T-helper 9 cell (primary cell): ENCODE measurements around the gene TUBA8.
"Not testable (repeated sequence)": the region's sequence is repeated elsewhere in the genome, so short reads cannot be mapped to it uniquely, and the experiment has no call there.

ENCODE experiments used
- DNase-seq: peaks from one replicate; pipeline ENCODE4 v3.0.0-alpha.2; 2020

TUBA8 gene

DNA sequence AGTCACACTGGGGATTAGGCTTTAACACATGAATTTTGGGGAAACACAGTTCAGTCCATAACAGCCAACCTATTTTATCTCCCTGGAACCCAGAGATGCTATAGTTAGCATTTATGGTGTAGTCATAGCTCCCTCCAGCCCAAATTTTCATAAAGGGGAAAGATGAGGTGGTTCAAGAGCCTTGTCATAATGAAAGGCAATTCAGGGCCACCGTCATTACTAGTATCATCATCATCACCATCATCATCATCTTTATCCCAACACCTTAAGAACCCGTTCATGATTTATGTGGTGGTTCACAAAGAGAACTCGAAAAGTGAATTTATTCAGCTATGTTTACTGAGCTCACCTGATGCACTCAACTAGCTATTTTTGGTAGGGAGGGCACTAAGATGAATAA, 2.4 kb upstream of the TUBA8 start:
- no peak for DNase-seq

DNA sequence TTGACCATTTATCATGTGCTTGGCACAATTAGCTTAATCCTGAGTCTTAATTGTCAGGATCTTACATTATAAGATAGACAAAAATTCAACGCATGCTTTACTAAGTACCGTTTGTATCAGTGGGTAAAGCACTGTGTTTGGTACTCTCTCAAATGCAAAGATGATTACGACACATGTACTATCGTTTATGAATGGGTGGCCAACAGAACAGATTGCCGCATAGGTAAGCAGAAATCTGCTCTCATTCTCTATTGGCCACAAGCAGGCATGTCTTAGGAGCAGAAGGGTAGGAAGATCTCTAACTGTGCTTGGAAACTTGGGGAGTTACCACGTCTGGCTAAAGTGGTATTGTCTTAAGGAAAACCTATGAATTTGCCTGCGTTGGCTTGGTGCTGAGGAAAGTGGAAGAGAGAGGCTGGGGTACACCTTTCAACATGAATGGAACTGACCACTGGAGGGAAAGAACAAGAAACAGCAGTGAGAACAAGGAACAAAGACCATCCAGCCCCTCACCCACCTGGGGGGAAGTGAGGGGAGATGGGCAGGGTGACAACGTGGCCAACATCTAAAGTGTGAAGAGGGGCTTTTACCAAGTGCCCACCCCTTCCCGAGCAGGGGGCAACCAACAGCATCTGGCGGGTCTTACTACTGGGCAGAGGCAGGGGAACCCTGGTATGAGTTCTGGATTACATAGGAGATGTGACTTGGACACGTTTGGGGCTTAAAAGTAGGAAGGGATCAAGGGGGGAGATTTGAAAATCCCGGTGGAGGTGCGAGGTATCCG, 1.0 kb upstream of the TUBA8 start:
- DNase-seq = no peak

DNA sequence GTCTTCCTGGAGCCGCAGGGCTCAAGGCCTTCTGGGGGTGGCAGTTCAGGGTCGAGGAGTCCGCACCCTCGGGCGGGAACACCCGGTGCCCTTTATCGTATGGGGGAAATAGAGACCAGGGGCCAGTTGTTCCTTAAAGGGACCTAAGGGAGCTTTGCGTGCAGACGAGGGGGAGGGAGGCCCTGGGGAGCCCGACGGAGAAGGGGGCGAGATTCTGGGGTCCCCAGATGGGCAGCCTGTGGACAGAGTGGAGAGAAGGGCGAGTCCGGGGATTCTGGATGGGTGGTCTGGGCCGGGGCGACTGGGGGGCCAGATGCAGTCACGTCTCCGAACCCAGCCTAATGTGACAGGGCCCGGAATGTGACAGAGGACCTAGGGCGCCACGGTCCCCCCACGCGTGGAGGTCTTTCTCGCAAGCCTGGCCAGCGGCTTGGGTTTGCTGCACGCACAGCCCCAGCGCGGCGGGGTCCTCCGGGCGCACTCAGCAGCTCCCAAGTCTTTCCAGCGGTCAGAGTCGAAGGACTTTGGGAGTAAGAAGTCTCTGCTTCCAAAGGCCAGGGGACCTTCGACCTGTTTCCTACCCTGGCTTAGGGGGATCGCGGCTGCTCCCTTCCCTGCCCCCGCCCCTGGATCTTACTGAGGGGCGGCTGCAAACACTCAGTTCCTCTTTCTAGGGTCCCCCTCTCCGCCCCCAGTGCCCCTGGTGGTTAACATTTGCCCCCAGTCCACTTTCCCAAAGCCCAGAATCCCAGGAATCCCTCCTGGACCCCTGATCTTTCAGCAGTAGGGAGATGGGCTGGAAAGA, 547 bp downstream of the TUBA8 start:
- DNase-seq = no peak

DNA sequence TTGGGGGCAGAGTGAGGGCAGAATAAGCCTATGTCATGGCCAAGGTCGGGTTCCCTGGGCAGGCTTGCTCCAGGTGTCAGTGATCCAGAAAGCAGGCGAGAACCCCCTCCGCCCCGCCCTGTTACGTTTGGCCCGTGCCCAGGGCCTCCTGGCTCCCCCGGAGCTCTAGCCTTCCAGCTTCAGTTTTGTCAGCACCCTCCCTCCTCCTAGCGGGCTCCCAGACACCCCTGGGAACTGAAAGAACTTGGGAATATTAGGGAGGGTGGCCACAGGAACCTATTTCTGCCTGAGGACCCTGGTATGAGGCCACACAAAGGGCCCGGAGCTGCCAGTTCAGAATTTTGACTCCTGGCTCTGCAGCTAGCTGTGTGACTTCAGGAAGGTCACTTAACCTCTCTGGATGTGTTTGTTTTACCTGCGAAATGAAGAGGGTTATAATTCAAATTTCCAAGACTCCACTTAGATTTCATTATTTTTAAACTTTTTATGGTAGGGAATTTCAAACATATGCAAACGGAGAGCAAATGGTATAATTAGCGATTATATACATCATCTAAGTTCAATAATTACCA, 1.2 kb downstream of the TUBA8 start:
- no peak for DNase-seq

DNA sequence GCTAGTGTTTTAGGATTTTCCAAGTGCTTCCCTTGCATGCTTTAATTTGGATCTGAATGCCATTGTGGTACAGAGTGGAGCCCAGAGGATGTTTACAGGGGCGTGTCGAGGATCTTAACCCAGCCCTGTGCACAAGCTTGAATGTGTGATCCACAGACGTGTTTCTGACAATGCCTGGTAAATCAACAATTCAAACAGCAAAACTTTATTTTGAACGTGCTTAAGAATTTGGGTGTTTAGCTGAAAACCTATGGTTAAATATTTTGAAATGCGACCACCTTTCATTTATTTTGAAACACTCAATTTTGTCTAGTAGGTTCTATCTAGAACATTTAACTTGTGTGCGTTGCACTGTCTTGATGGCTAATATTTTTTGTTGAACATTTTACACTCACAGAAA, 1.8 kb downstream of the TUBA8 start:
- DNase-seq = no peak

DNA sequence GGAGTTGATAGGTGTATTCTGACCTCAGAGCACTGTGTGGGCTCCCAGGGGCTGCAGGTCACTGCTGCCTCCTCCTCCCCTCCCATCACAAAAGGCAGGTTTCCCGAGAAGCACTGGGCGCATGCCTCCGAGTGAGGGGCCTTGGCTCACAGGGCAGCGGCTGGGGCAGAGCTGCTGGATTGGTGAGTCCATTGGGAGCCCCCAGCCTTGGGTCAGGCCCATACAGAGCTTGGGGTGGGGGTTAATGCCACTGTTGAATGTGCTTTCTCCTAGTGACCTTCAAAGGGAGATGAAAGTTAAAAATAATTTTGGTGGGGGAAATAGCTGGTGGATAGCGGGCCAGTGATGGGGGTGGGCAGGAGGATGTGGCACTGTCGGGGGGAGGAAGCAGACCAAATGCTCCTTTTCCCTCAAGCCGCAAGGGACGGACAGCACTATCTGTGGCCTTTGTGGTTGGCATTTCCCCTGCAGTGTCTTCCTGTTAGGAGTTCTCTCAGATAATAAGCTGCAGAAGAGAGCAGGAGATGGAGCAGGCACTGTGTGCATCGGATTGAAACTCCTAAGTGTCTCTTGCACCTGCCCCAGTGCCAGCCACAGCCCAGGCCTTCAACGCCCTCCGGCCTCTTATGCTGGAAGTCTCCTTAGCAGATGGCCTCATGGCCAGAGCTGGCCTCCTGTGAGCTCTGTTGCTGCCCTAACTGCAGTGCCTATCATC, 3.2 kb downstream of the TUBA8 start:
- DNase-seq = no peak

DNA sequence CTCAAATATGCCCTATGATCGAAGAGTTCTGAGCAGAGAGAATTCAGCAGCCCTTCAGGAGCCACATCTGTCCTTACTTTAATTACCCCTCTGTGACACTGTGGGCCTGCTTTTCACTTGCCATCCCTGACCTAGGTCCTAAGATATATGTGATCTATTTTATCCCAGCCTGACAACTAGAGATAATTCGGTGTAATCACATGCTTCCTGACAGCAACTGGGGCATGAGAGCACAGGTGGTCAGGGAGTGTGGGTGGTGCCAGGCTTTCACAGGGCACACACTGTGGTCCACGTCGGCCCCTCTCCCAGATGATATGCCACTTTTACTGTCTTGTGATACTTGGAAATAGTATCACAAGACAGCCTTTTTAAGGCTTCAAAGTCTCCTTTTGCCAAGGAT, 3.9 kb downstream of the TUBA8 start:
- DNase-seq = no peak

DNA sequence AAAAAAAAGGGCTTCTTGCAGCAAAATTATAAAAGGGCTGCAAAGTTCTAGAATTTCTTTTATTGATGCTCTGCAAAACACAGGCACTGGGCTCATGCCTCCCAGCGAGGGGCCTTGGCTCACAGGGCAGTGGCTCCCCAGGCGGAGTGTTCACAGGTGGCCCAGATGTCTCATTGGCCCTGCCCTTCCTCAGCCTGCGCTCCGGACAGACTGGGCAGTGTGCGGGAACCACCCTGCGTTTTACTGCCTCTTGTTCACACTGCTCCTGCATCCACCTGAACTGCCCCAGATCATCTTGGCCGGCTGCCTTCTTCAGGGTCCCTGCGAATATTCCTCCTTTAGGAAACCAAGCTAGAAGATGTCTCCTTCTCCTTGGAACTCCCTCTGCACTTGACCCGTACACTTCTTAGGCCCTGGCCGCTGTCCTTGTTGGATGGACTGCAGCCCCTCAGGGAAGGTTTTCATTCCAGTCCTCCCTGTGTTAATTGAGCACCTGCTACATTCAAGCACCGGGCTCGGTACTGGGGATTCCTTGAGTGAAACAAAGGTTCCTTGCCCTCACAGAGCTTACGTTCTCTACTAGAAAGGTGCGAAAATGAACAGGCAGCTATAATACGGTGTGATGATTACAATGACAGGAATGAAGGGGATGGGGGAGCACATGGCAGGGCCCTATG, 4.5 kb downstream of the TUBA8 start:
- no peak for DNase-seq

DNA sequence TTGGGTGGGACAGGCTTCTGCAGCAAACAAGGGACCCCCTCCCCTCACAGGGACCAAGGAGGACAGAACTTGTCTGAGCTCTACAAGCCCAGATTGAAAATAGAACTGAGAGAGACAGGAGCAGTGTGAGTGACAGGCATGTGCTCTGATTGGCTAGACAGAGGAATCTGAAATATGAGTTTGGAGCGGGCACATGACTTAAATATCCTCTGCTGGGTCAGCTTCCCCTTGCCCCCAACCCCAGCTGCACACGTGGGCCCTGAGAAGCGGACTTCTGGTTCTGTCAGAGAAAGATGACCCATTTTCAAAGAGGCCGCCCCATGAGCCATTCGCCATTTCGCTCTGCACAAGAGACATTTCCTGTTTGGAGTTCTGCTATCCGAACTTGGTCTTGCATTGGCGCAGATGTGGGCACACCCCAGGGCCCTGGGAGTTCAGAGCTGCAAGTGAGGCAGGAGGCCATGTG, 5.3 kb downstream of the TUBA8 start:
- DNase-seq = no peak

DNA sequence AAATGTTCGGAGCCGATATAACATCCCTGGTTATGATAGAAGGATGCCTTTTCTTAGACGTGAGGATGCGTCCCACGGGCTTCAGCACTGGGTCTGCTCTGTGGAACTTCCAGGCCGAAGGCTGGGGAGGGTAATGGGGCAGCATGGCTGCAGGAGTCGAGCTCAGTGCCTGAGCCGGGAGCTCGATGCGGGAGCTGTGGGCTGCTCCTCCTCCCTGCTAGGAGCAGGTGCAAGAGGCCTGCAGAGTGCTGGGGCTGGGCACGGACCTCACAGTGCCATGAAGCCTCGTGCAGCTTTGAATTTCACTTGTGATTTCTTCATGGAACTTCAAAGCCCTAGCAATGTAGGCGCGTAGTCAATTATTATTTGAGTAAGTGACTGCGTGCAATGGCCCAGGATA, 6.0 kb downstream of the TUBA8 start:
- DNase-seq = no peak

DNA sequence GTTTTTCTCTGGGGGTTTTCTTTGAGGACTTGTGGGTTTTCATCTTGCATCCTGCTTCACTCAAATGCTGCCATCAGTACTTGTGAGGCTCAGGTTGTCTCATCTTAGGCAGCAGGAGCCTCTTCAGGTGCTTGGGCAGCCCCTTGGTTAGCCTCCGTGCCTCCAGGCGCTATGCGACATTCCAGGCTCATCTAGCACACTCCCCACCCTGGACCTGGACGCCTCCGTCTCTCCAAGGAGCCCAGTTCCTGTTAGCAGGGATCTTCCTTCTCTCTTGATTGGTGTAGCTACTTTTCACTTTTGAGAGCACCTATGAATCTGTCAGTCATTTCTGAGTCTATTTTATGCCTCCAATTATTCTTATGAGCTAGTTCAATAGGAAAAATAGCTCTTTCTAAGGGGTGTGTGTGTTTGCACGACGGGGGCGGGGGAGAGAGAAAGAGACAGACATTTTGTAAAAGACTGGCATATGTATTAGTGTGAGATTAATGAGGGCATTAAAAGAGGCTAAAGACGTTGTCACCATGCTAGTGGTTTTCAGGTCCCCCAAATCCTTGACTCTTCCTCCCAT, 7.8 kb downstream of the TUBA8 start:
- DNase-seq = no peak

DNA sequence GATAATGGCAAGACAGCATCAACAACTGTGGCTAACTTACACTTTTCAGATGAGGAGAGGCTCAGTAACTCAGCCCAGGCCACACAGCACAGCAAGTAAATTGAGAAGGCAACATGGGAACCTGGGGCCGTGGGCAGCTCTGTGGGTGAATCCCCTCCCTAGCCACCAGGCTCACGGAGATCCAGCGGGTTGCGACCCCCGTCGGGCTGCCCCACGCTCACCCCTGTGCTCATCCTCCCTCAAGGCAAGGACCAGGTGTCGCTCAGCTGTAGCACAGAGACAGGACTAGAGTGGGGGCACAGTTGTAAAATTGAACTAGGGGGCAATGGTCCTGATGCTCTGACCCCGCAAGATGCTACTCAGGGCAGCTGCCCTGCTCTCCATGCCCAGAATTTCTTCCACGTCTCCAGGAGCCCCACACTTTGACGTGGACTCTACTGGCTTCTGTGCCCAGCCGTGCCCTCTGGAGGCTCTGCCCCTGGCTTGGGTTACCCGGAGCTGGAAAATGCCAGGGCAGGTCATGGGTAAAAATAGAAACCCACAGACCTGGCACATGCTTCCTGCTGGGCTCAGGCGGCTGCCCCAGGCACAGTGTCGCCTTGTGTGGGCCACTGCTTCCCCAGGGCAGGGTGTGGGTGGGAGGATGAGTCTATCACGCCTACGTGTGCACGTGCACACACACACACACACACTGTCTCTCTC, 9.0 kb downstream of the TUBA8 start:
- DNase-seq = no peak

DNA sequence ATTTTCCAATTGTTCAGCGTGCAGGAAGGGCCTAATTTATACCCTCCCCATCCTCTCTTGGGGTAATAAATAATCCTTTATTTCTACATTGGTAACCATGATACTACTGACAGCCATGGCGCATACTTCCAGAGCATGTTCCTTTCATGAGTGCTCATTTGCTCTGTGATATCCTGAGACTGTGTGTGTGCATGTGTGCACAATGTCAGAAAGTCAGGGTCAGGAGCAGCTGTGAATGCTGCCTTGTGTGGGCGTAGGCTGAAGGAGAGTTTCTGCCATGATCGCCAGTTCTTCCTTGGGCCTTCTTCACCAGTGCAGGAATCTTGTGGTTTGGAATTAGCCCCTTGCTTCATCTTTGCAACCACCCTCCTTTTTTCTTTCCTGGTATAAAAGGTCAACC, 10.2 kb downstream of the TUBA8 start:
- DNase-seq = no peak

DNA sequence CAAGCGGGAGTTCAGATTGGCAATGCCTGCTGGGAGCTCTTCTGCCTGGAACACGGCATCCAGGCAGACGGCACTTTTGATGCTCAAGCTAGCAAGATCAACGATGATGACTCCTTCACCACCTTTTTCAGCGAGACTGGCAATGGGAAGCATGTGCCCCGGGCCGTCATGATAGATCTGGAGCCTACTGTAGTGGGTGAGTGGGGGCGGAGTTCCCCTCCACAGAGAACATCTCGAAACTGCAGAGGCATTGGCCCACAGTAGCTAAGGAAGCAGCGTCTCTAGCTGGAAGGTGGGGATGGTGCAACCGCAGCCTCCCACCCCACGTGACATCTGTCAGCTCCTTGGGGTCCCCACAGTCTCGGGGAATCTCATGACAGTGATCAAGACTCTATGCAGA, 10.9 kb downstream of the TUBA8 start:
- DNase-seq = no peak

DNA sequence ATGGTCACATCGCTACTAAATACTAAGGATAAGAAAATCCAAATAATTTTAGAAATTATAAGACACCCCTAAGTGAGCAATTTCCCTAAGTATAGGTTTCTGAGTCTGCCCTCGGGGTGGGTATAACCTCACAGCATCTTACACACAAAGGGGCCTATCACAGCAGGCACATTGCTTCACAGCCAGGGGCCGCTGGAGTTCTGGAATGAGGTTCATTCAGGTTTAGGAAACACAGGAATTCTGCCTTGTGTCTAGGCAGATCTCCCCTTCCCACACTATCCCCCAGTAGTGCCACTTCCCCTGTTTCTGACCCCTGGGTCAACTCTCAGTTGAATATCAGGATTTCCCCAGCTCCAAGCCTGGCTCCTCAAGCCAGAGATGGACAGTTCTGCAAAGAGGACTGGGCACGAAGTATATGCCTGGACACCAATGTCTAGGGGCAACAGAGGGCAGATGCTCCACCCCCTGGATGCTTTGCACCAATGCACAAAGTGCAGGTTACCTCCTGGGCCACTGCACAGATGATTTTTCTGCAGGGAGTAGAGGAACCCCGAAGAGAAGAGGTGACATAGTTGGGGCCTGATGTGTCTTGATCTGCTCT, 11.4 kb downstream of the TUBA8 start:
- no peak for DNase-seq

DNA sequence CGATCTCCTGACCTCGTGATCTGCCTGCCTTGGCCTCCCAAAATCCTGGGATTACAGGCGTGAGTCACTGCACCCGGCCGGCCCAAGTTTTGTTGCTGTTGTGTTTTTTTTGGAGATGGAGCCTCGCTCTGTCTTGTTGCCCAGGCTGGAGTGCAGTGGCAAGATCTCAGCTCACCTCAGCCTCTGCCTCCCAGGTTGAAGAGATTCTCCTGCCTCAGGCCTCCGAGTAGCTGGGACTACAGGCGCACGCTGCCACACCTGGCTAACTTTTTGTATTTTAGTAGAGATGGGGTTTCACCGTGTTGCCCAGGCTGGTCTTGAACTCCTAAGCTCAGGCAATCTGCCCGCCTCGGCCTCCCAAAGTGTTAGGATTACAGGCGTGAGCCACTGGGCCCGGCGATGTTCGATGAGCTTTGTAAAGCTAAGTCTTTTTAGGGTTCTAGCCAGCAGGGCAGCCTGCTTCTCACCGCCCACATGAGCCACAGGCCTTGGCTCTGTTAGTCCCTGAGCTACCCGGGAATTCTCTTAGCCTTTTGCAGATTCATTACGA, 12.9 kb downstream of the TUBA8 start:
- not testable (repeated sequence) for DNase-seq

DNA sequence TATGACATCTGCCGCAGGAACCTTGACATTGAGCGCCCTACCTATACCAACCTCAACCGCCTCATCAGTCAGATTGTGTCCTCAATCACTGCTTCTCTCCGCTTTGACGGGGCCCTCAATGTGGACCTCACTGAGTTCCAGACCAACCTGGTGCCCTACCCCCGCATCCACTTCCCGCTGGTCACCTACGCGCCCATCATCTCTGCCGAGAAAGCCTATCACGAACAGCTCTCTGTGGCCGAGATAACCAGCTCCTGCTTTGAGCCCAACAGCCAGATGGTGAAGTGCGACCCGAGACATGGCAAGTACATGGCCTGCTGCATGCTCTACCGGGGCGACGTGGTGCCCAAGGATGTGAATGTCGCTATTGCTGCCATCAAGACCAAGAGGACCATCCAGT, 16.0 kb downstream of the TUBA8 start:
- DNase-seq = no peak

DNA sequence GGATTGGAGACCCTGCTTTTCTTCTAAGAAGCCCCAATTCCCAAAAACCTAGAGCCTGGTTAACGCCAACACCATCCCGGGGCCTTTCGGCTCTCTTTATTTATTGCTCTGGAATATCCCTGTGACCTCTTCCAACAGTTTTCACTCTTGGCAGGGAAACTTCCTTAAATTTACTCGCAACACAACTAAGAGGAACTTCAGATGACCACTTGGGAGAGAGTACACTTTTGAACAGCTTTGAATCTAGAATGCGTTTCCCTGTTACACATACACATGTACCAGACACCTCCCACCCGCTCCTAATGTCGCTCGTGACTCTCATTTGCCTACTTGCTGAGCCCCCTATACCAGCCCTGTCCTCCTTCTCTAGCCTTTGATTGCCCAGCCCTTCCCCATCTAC, 19.4 kb downstream of the TUBA8 start:
- no peak for DNase-seq

DNA sequence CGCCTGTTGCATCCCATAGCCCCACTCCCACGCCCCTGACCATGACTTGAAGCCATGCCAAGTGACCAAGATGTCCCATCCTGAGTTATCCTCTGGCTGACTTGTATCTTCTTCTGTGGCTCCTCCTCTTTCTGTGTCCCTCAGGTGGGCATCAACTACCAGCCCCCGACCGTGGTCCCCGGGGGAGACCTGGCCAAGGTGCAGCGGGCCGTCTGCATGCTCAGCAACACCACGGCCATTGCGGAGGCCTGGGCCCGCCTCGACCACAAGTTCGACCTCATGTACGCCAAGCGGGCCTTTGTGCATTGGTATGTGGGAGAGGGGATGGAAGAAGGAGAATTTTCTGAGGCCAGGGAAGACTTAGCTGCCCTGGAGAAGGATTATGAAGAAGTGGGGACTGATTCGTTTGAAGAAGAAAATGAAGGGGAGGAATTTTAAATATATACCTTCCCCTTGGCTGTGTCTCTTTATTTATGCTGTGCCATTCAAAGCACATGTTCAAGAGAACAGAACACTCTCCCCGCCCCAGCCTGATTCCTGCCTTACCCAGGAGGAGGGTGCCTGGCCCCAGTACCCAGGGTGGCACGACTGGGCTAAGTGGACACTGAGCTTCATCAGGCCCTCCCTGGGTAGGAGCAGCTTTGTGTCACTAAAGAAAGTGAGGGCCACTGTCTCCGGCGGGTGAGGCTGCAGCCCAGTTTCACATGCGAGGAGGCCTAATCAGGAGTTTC, 20.3 kb downstream of the TUBA8 start:
- DNase-seq = no peak

DNA sequence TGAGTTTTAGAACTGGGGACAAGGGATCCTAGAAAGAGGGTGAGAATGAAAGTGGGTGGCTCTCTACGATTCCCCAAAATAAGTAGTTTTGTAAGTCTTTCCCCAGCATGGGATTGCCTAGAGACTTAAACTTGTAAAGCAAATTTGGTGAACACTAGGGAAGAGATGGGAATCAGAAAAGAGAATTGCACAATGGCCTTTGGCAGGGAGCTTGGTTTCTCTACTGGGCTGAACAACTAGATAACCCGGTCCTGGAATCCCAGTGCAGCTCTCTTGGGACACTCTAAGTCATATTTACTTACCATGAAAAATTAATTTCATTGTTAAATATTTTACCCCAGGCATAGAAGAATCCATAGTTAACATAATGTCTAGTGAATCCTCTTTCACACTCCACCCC, 22.8 kb downstream of the TUBA8 start:
- DNase-seq = no peak
